ENCODE results near the gene ALDH1B1. TPM values are rescaled to one million over a fixed set of nuclear protein-coding genes. Genes with fewer than 3 reads are reported as not detected.

ALDH1B1 gene
- total and polyA plus RNA-seq, 10 of the 15 experiments (the other 5 are each of a cell fraction or from before 2014, with no cell fraction given): 8.6 to 38.5 (median 30.9) TPM

DNA sequence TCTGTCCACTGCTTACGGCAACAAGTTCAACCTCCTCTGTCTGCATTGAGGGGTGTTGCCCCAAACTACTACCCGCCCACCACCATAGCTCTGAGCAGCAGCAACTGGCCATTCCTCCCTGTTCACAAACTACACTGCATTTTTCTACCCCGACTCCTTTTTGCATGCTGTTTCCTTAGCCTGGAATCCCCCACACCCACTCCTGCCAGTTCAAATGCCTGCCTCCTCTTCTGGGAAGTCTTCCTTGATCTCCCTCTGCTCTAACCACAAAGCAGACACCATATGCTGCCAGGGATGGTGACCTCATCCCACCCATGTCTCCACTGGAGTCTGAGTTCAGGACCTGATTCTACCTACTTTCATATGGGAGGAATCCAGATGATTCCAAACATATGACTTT lies 13.3 kb downstream of the ALDH1B1 start:
- TF ChIP-seq SUPT20H (IDR thresholded peaks at IDR 0.05; ENCODE audit: borderline replicate concordance, control insufficient read depth, low read depth, low read length): no peak
- TF ChIP-seq IRF4 (IDR thresholded peaks at IDR 0.05; ENCODE audit: low read depth, low read length): no peak
- RAD21 ChIA-PET (ENCODE audit: unreplicated experiment): no interaction called here
- Histone ChIP-seq H3K4me3 (no peak overlapping the region), H3K9ac (ENCODE audit: control insufficient read depth, insufficient read depth, low read length) (no peak overlapping the region), H2AFZ (ENCODE audit: control insufficient read depth, low read depth, low read length) (no peak overlapping the region), H3K9me3 (replicated peaks; ENCODE audit: control insufficient read depth, insufficient read depth, low read length) (no peaks in the 10 kb centered on the region), H3K27ac (ENCODE audit: control insufficient read depth, insufficient read depth) (no peak overlapping the region), H3K27me3 (replicated peaks in 1 of 2; ENCODE audit: control insufficient read depth in 2 of 2, insufficient read depth in 2 of 2, low read length in 1 of 2) (no peaks in the 10 kb centered on the region; a peak in 3 of 4 replicates), H3K4me1 (ENCODE audit: control insufficient read depth, insufficient read depth, low read length) (peaks cover 3% of the 10 kb centered on the region; the same call in 1 of the 2 replicates), H3K79me2 (ENCODE audit: control insufficient read depth, insufficient read depth, low read length) (no peaks in the 10 kb centered on the region), H3K4me2 (ENCODE audit: control insufficient read depth, insufficient read depth) (no peak overlapping the region), H4K20me1 (ENCODE audit: control insufficient read depth, insufficient read depth) (no peaks in the 10 kb centered on the region), H3K36me3 (ENCODE audit: control insufficient read depth in 2 of 2, insufficient read depth in 2 of 2, low read length in 1 of 2) (no peaks in the 10 kb centered on the region)
- SMC1A ChIA-PET (ENCODE audit: uncharacterized antibody, unreplicated experiment): no interaction called here
- intact Hi-C loops (cut with micrococcal nuclease; ENCODE audit: unreplicated experiment) (no loop called here), in situ Hi-C loops (cut with MboI) (no loop called here)
- CTCF ChIA-PET: no interaction called here
- DNase-seq (ENCODE audit: low read depth, low spot score): no peak
- POLR2A ChIA-PET: no interaction called here
- WGBS (ENCODE audit: insufficient coverage, insufficient replicate concordance, low lambda C conversion rate, missing lambda C conversion rate): 29% methylated on average over 3 of the region's 3 CpGs
- FAIRE-seq: no peak
- BruUV-seq (replicated peaks): no TSS peak
- ATAC-seq: no peak

- CTCF ChIA-PET: interaction anchor here (0.6 kb wide), 1 partner anchor 10 kb away, joined by 3 read pairs; no protein-coding TSS in a partner anchor
- FAIRE-seq (no peak), ATAC-seq (no peak), DNase-seq (ENCODE audit: low read depth, low spot score) (no peak)
- BruUV-seq (replicated peaks): no TSS peak
- Histone ChIP-seq H3K4me2 (ENCODE audit: control insufficient read depth, insufficient read depth) (no peak overlapping the region), H4K20me1 (ENCODE audit: control insufficient read depth, insufficient read depth) (no peaks in the 10 kb centered on the region), H2AFZ (ENCODE audit: control insufficient read depth, low read depth, low read length) (no peak overlapping the region), H3K9ac (ENCODE audit: control insufficient read depth, insufficient read depth, low read length) (no peak overlapping the region), H3K4me1 (ENCODE audit: control insufficient read depth, insufficient read depth, low read length) (peaks cover 3% of the 10 kb centered on the region; the same call in 1 of the 2 replicates), H3K36me3 (ENCODE audit: control insufficient read depth in 2 of 2, insufficient read depth in 2 of 2, low read length in 1 of 2) (no peaks in the 10 kb centered on the region), H3K27ac (ENCODE audit: control insufficient read depth, insufficient read depth) (no peak overlapping the region), H3K9me3 (replicated peaks; ENCODE audit: control insufficient read depth, insufficient read depth, low read length) (no peaks in the 10 kb centered on the region), H3K27me3 (replicated peaks in 1 of 2; ENCODE audit: control insufficient read depth in 2 of 2, insufficient read depth in 2 of 2, low read length in 1 of 2) (no peaks in the 10 kb centered on the region; a peak in 3 of 4 replicates), H3K79me2 (ENCODE audit: control insufficient read depth, insufficient read depth, low read length) (no peaks in the 10 kb centered on the region), H3K4me3 (no peak overlapping the region)
- SMC1A ChIA-PET (ENCODE audit: uncharacterized antibody, unreplicated experiment): no interaction called here
- intact Hi-C loops (cut with micrococcal nuclease; ENCODE audit: unreplicated experiment) (no loop called here), in situ Hi-C loops (cut with MboI) (no loop called here)
- TF ChIP-seq NFYB (IDR thresholded peaks at IDR 0.05; ENCODE audit: insufficient read depth, low read depth, low read length) (no peak), FOXK2 (IDR thresholded peaks at IDR 0.05) (no peak), NFIC (IDR thresholded peaks at IDR 0.05; ENCODE audit: low read depth, low read length) (no peak)
- RAD21 ChIA-PET (ENCODE audit: unreplicated experiment): no interaction called here
- POLR2A ChIA-PET: interaction anchor here (0.9 kb wide), 1 partner anchor 14 kb away, joined by 3 read pairs; the partner anchor contains the start of gene ALDH1B1
- WGBS (ENCODE audit: insufficient coverage, insufficient replicate concordance, low lambda C conversion rate, missing lambda C conversion rate): 47% methylated on average over 9 of the region's 9 CpGs
Measured at GRCh38 chr9:38406476-38407186, 14.1 kb downstream of the ALDH1B1 start.
